IMR-90 (cell line): Measurements from ENCODE around the gene EPB41L4A. TPM values are rescaled to one million over a fixed set of nuclear protein-coding genes. Genes with fewer than 3 reads are reported as not detected.

Experiments
- ATAC-seq: fragments of 200-7000 bp; cut with Tn5 transposase; 2 replicates; pipeline ENCODE4 v1.9.1; 2020; ENCODE audit warnings: low read depth, mild to moderate bottlenecking, moderate library complexity
- BruUV-seq: library from RNA; stranded (reverse); fragments of 400-500 nt; replicated peaks from 2 replicates; lab custom pipeline; 2021; lab: Mats Ljungman, UMichigan
- CTCF ChIA-PET: fragments of 300-600 bp; formaldehyde crosslinking; extraction: SDS; loops from one replicate; lab custom pipeline; 2021; ENCODE audit warnings: antibody characterized with exemption; lab: Yijun Ruan, JAX
- POLR2A ChIA-PET: fragments of 300-600 bp; sonication (Branson Sonifier 250); formaldehyde crosslinking; loops from one replicate; lab custom pipeline; 2022; ENCODE audit warnings: antibody characterized with exemption; ENCODE audit not compliant: unreplicated experiment; lab: Charles Lee
- DNase-seq: peaks from one replicate; pipeline ENCODE4 v3.0.0; 2013
- H2AFZ ChIP-seq: replicated peaks from 2 replicates; pipeline ENCODE3; 2013; ENCODE audit warnings: low read length, mild to moderate bottlenecking; ENCODE audit not compliant: poor library complexity
- H2AK5ac ChIP-seq: 2 replicates; pipeline ENCODE4 v1.6.1; 2013; ENCODE audit warnings: low read depth, low read length, inconsistent platforms
- H2AK9ac ChIP-seq: replicated peaks from 2 replicates; pipeline ENCODE3; 2013; ENCODE audit warnings: mild to moderate bottlenecking, low read depth, low read length, moderate library complexity; ENCODE audit not compliant: poor library complexity
- H2BK120ac ChIP-seq: 2 replicates; pipeline ENCODE4 v1.6.1; 2013; ENCODE audit warnings: low read depth, low read length, inconsistent platforms
- H2BK15ac ChIP-seq: 3 replicates; pipeline ENCODE4 v1.6.1; 2013; ENCODE audit warnings: low read depth, low read length, inconsistent platforms
- H2BK20ac ChIP-seq: 2 replicates; pipeline ENCODE4 v1.6.1; 2013; ENCODE audit warnings: low read depth, mild to moderate bottlenecking, inconsistent platforms, low read length, moderate library complexity
- H2BK5ac ChIP-seq: 2 replicates; pipeline ENCODE4 v1.6.1; 2013; ENCODE audit warnings: mild to moderate bottlenecking, low read depth, low read length, inconsistent platforms; ENCODE audit not compliant: poor library complexity, severe bottlenecking
- H3K14ac ChIP-seq: replicated peaks from 2 replicates; pipeline ENCODE4 v1.6.1; 2013; ENCODE audit warnings: low read depth, low read length, inconsistent platforms
- H3K18ac ChIP-seq: 2 replicates; pipeline ENCODE4 v1.6.1; 2013; ENCODE audit warnings: low read depth, low read length, control low read depth
- H3K23ac ChIP-seq: 2 replicates; pipeline ENCODE4 v1.6.1; 2013; ENCODE audit warnings: low read depth, low read length, inconsistent platforms
- H3K27ac ChIP-seq: 2 replicates; pipeline ENCODE4 v1.5.1; 2013; ENCODE audit warnings: mild to moderate bottlenecking, control low read depth, low read length; ENCODE audit not compliant: insufficient read depth
- H3K27me3 ChIP-seq: 2 replicates; pipeline ENCODE4 v1.6.1; 2013; ENCODE audit warnings: low read length; ENCODE audit not compliant: control insufficient read depth, insufficient read depth
- H3K36me3 ChIP-seq: 2 replicates; pipeline ENCODE4 v1.6.1; 2013; ENCODE audit warnings: low read length, mixed read lengths; ENCODE audit not compliant: control insufficient read depth, insufficient read depth
- H3K4ac ChIP-seq: 2 replicates; pipeline ENCODE4 v1.6.1; 2013; ENCODE audit warnings: low read depth, low read length, inconsistent platforms
- H3K4me1 ChIP-seq: 2 replicates; pipeline ENCODE4 v1.6.1; 2013; ENCODE audit warnings: low read length, mixed read lengths; ENCODE audit not compliant: control insufficient read depth, insufficient read depth
- H3K4me2 ChIP-seq: 2 replicates; pipeline ENCODE4 v1.6.1; 2013; ENCODE audit warnings: low read depth, mild to moderate bottlenecking, control low read depth, low read length, moderate library complexity
- H3K4me3 ChIP-seq: 2 replicates; pipeline ENCODE4 v1.5.1; 2013; ENCODE audit warnings: low read depth, mild to moderate bottlenecking, control low read depth, low read length, moderate library complexity; ENCODE audit not compliant: insufficient read depth
- H3K56ac ChIP-seq: 2 replicates; pipeline ENCODE4 v1.6.1; 2013; ENCODE audit warnings: low read length, inconsistent platforms; ENCODE audit not compliant: insufficient read depth; ENCODE audit errors: extremely low read depth
- H3K79me1 ChIP-seq, 2 experiments: 2 replicates each; pipeline ENCODE4 v1.6.1; 2013; ENCODE audit warnings: low read length in 2 of 2, inconsistent platforms in 1 of 2, low read depth in 1 of 2
- H3K9ac ChIP-seq: 2 replicates; pipeline ENCODE4 v1.6.1; 2013; ENCODE audit warnings: low read depth, low read length, control low read depth
- H3K9me1 ChIP-seq: 2 replicates; pipeline ENCODE4 v1.6.1; 2013; ENCODE audit warnings: low read length, inconsistent platforms; ENCODE audit not compliant: insufficient read depth
- H3K9me3 ChIP-seq: 2 replicates; pipeline ENCODE4 v1.6.1; 2013; ENCODE audit warnings: low read length; ENCODE audit not compliant: control insufficient read depth, insufficient read depth
- H4K20me1 ChIP-seq: 2 replicates; pipeline ENCODE4 v1.6.1; 2013; ENCODE audit warnings: low read length, inconsistent platforms; ENCODE audit not compliant: insufficient read depth
- H4K5ac ChIP-seq: 2 replicates; pipeline ENCODE4 v1.6.1; 2013; ENCODE audit warnings: mild to moderate bottlenecking, low read depth, low read length, control low read depth
- H4K8ac ChIP-seq, 2 experiments: 2 replicates each; pipeline ENCODE4 v1.6.1; 2013; ENCODE audit warnings: low read depth in 2 of 2, low read length in 2 of 2, control low read depth in 1 of 2, inconsistent platforms in 1 of 2
- H4K91ac ChIP-seq: 2 replicates; pipeline ENCODE4 v1.6.1; 2013; ENCODE audit warnings: low read depth, low read length, inconsistent platforms; ENCODE audit not compliant: insufficient read depth
- CTCF ChIP-seq: conservative IDR thresholded peaks from 2 replicates; pipeline ENCODE4 v1.5.1; 2012; ENCODE audit warnings: mild to moderate bottlenecking, low read depth, low read length, improper control_type of control experiment
- MAZ ChIP-seq: IDR thresholded peaks from 2 replicates; pipeline ENCODE4 v1.6.1; 2012; ENCODE audit warnings: low read depth, mild to moderate bottlenecking, low read length, improper control_type of control experiment, moderate library complexity, borderline replicate concordance
- WGBS, 2 experiments: methylation state at CpG; one replicate each; pipeline versions ENCODE4 v1.1.5 to v1.1.7; 2013; ENCODE audit warnings: missing lambda C conversion rate in 2 of 2; ENCODE audit not compliant: insufficient read length in 1 of 2; ENCODE audit errors: extremely low coverage in 2 of 2; 5-methylcytosine and 5-hydroxymethylcytosine counted together
- dilution Hi-C: fragments of 300-500 bp; cut with HindIII; formaldehyde crosslinking; loops from one replicate; pipeline ENCODE4 v1.14.3; 2018; ENCODE audit warnings: low sequenced_read_pairs; ENCODE audit not compliant: unreplicated experiment
- in situ Hi-C: fragments of 300-500 bp; cut with MboI; formaldehyde crosslinking; loops from 3 replicates; pipeline ENCODE4 v1.14.3; 2019; ENCODE audit warnings: low sequenced_read_pairs, inconsistent platforms, mixed read lengths
- intact Hi-C: fragments of 100-400 bp; cut with micrococcal nuclease; formaldehyde crosslinking; loops from 2 replicates; pipeline ENCODE4 v1.10.0; 2022
- polyA plus RNA-seq, 3 experiments: library from polyadenylated mRNA; depleted of rRNA; stranded (reverse); fragments of >200 nt; gene quantifications; 2 replicates each; pipeline ENCODE4 v1.2.3, GENCODE V29; 2012; ENCODE audit warnings: low replicate concordance in 1 of 3
- total RNA-seq: library from RNA; depleted of rRNA; stranded (reverse); fragments of >200 nt; gene quantifications from 2 replicates; pipeline ENCODE4 v1.2.3, GENCODE V29; 2012

The EPB41L4A gene
- total and polyA plus RNA-seq, 2 of the 4 experiments (the other 2 are of a cell fraction) = under 0.01 to 0.02 TPM

GRCh38 chr5:112381521-112381920, 37.6 kb downstream of the EPB41L4A start:
- ChIA-PET CTCF (no interaction called here), POLR2A (no interaction called here)
- no TSS peak for BruUV-seq
- in situ Hi-C loops = no loop called here
- Histone ChIP-seq H3K9me3 (no peaks in the 10 kb centered on the region), H3K4me1 (no peaks in the 10 kb centered on the region), H3K36me3 (no peaks in the 10 kb centered on the region), H3K9ac (no peak overlapping the region), H3K27me3 (no peaks in the 10 kb centered on the region), H2BK20ac (no peak overlapping the region), H3K79me1 (no peaks in the 10 kb centered on the region), H2BK15ac (no peak overlapping the region), H4K5ac (no peak overlapping the region), H2BK120ac (no peak overlapping the region), H2BK5ac (no peak overlapping the region), H3K9me1 (no peaks in the 10 kb centered on the region), H2AFZ (no peak overlapping the region), H4K8ac (no peak overlapping the region), H2AK9ac (no peak overlapping the region), H3K4me3 (no peak overlapping the region), H3K4me2 (no peak overlapping the region), H3K4ac (no peak overlapping the region), H3K56ac (no peak overlapping the region), H2AK5ac (no peak overlapping the region), H3K18ac (no peak overlapping the region), H3K14ac (no peak overlapping the region), H4K91ac (no peak overlapping the region), H4K20me1 (no peaks in the 10 kb centered on the region), H3K23ac (no peak overlapping the region), H3K27ac (no peak overlapping the region)
- intact Hi-C loops = no loop called here
- dilution Hi-C loops = no loop called here
- WGBS, 2 experiments = no CpG with 5 or more reads among the region's 3 CpGs
- DNase-seq (no peak), ATAC-seq (no peak)
- TF ChIP-seq CTCF (no peak), MAZ (no peak)
